GM19238 (cell line): Measurements from ENCODE around the gene ST3GAL5.
"Not testable (repeated sequence)": the region's sequence is repeated elsewhere in the genome, so short reads cannot be mapped to it uniquely, and the experiment has no call there.

Experiments
- DNase-seq: peaks from one replicate; pipeline ENCODE4 v3.0.0; 2011; ENCODE audit warnings: low spot score; ENCODE audit not compliant: insufficient read length

The ST3GAL5 gene

GRCh38 chr2:85840091-85840490, 48.7 kb downstream of the ST3GAL5 start:
- no peak for DNase-seq

DNA sequence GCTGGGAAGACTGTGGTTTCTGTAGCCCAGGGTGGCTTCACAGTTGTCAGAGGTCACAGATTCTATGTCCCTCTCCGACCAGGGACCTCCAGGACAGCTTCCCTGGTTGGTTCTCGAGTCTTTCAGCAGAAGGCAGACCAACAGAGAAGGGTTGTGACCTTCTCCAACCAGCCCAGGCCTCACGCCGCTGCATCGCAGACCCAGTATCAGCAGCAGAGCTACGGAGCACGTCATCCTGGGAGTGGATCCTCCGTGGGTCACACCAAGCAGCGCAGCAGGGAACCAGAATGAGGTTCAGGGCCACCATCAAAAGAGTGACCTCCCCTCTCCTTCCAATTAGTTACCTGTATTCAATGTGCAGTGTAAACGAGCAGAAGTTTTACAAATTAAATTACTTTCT, 49.3 kb downstream of the ST3GAL5 start:
- DNase-seq, result no peak

DNA sequence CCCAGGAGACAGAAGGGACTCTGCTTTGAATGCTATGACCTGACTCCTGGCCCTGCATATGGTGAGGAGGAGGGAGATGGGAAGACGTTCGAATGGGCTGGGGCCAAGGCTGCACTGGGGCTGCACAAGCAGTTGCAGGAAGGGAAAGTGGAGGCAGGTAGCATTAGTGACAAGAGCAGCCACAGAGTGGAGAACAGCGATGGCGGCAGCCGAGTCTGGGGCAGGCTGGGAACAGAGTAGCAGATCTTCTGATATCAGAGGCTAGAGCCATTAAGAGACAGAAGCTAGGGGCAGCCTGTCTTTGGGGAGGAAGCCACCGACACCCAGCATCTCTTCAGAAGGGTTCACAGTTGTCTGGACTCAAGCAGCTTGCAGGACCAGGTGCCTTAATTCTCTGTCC, 50.1 kb downstream of the ST3GAL5 start:
- DNase-seq, result no peak

- no peak for DNase-seq
Observed at GRCh38 chr2:85838181-85838580, 50.6 kb downstream of the ST3GAL5 start.

- no peak for DNase-seq
Observed at GRCh38 chr2:85834466-85834865, 54.3 kb downstream of the ST3GAL5 start.

DNA sequence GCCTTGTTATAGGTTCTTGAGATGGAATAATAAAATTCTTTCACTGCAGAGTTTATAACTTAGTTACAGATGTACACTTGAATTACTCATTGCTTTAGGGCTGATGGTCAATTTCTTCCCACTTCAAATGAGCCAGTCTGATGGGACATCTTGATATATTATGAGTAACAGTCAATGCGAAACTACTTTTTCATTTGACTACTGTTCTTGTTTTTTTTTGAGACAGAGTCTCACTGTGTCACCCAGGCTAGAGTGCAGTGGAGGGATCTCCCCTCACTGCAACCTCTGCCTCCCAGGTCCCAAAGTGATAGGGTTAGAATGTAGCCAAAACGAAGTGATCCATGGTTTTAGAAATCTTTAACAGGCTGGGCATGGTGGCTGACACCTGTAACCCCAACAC, 57.1 kb downstream of the ST3GAL5 start:
- DNase-seq, result no peak

DNA sequence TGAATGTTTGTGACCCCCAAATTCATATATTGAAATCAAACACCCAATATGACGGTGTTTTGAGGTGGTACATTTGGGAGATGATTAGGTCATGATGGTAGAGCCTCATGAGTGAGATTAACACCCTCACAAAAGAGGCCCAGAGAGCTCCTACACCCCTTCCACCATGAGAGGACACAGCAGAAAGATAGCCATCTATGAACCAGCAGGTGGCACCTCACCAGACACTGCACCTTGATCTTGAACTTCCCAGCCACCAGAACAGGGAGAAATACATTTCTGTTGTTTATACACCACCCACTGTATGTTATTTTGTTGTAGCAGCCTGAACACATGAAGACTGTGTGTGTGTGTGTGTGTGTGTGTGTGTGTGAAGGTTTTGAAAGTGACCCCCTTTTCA, 58.1 kb downstream of the ST3GAL5 start:
- DNase-seq, result no peak

DNA sequence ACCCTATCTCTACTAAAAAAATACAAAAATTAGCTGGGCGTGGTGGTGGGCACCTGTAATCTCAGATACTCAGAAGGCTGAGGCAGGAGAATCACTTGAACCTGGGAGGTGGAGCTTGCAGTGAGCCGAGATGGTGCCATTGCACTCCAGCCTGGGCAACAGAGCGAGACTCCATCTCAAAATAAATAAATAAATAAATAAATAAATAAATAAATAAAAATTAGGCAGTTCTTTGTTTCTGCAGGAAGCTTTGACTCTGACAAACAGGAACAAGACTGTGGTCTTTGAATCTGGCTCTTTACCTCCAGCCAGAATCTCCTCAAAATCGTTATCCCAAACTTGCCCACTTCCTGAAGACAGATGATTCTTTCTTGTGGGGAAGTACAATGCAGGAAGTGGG, 59.4 kb downstream of the ST3GAL5 start:
- not testable (repeated sequence) for DNase-seq

DNA sequence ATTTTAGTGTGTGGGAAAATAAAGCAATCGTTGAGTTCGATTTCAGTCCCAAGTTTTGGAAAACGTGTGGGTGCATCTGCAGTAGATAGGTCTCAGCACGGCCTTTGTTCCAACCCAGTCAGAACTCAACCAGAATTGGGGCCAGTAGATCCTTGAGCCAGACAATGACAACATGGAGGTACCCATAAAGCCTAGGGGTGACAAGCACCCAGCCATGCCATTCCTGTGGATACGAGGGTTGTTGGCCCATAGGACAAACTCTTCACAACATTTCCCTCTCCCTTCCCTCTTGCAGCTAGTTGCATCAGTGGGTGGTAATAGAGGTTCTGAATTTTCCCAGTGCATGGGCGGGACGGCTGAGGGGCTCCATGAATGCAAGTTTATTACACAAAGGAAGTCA, 60.1 kb downstream of the ST3GAL5 start:
- DNase-seq, result no peak

GRCh38 chr2:85827879-85828569, 60.8 kb downstream of the ST3GAL5 start:
- no peak for DNase-seq

GRCh38 chr2:85826990-85827878, 61.6 kb downstream of the ST3GAL5 start:
- peak; percentile 56 for DNase-seq

DNA sequence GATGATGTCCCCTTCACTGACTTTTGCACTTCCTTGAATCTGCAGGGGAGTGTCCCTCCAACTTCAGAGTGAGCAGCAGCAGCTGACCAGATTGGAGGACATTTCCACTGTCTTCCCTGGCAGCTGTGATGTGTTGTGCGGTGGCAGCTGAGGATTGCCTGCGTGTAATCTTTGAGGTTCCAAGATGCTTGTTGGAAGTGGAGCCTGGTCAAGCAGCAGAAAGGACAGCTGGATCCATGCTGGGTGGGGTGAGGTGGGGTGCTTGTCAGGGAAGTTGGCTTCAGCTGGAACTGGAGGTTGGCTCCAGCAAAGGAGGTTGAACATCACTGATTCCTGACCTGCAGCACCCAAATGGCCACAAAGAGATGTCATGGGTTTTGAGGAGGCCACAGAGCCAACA, 64.8 kb downstream of the ST3GAL5 start:
- DNase-seq, result no peak

DNA sequence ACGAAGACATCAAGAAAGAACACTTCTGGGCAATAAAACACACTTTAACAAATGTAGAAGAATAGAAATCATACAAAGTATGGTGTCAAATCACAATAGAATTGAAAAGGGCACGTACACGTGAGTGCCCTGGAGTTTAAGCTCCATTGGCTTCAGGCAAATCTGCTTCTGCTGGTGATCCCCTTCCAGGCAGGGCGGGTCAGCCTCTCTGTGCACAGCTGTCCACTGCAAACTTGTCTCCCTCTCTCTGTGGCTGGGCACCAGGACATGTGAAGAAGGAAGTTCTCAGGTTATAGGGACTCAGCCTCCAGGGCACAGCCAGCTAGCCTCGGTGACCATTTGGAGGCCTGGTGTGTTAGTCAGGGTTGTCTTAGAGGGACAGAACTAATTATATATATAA, 66.0 kb downstream of the ST3GAL5 start:
- no peak for DNase-seq

- DNase-seq, result no peak
Observed at GRCh38 chr2:85819811-85820510, 68.8 kb downstream of the ST3GAL5 start.

GRCh38 chr2:85814802-85815550, 73.8 kb downstream of the ST3GAL5 start:
- DNase-seq, result no peak

GRCh38 chr2:85813982-85814801, 74.6 kb downstream of the ST3GAL5 start:
- DNase-seq, result peak; percentile 84

DNA sequence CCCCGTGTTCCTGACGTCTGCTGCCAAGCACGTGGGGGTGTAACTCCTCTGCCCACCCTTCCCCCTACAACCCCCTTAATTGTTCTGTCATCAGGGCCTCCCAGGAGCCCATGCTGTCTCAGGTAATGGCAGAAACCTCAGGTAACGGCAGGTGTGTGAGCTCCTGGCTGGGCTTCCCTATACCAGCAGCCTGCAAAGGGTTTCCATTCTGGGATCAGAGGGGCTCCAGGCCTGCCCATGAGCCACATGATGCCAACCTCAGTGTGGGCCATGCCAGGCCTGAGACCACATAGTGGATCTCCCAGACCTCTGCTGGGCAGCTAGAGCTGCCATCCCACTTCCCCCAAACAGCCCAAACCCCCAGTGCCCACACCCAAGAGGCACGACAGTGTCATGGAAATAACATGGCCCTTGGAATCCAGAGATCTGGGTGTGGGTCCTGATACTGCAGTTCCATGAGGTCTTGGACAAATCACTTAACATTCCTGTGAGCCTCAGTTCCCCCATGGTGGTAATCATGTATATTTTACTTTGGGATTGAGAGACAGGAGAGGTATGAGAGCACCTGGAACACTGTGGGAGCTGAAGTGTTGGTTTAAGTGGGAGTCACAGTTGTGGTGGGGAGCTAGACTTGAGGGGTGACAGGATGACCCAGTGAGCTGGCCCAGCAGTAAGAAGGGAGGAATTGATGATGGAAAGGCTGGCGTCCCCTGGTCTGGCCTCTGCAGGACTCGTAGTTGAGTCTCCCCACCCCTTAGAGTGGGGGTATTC, 75.4 kb downstream of the ST3GAL5 start:
- DNase-seq, result no peak

- no peak for DNase-seq
Observed at GRCh38 chr2:85812094-85812735, 76.6 kb downstream of the ST3GAL5 start.
